ENCODE measurements around the gene RIPK1. TPM values are rescaled to one million over a fixed set of nuclear protein-coding genes. Genes with fewer than 3 reads are reported as not detected.

The RIPK1 gene
- total RNA-seq, 1 experiment from 2014 or later = 20.2 TPM

DNA sequence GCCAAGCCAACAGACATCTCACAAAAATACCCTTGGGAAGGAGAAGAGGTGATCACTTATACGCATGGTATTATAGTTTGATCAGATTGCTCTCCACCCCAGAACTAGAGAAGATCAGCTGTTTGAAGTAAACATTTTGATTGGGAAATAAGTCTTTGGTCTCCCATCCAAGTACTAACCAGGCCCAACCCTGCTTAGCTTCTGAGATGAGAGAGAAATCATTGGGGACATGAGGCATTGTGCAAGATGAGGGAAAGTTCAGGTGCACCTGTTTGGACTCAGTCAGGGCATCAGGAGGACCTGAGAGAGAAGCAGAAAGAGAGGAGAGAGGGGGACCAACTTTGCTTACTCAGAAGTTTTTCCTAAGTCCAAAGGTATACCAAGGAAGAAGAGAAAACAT is 11.4 kb downstream of the RIPK1 start:
- DNase-seq (ENCODE audit: low read depth in 1 of 2, low spot score in 2 of 2) = no peak
- Histone ChIP-seq H3K27ac (no peak overlapping the region), H3K4me1 (replicated peaks) (peaks cover 16% of the 10 kb centered on the region), H3K36me3 (peaks cover 72% of the 10 kb centered on the region), H3K9me3 (replicated peaks) (no peaks in the 10 kb centered on the region), H3K27me3 (replicated peaks) (no peaks in the 10 kb centered on the region), H3K4me3 (no peak overlapping the region)

DNA sequence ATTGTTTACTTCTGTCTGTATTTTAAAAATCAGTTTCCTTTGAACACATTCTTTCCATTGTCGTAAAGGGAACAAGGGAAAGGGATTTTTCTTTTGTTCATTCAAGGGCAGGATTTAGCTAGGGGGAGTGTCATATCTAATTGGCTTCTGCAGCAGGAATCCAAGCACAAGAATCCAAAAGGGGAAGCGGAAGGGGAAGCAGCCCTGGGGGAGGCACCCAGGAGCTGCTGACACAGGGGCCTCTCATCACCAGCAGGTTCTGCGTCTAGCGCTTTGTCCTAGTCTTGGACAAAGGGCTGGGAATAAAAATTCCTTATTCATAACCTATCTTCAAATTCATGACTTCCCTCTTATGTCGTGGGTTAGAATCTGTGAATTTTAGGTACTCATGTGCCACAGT is 13.7 kb downstream of the RIPK1 start:
- Histone ChIP-seq H3K4me3 (no peak overlapping the region), H3K9me3 (replicated peaks) (no peaks in the 10 kb centered on the region), H3K36me3 (peaks cover 90% of the 10 kb centered on the region), H3K27ac (no peak overlapping the region), H3K27me3 (replicated peaks) (no peaks in the 10 kb centered on the region), H3K4me1 (replicated peaks) (no peaks in the 10 kb centered on the region)
- no peak for DNase-seq (ENCODE audit: low read depth in 1 of 2, low spot score in 2 of 2)

DNA sequence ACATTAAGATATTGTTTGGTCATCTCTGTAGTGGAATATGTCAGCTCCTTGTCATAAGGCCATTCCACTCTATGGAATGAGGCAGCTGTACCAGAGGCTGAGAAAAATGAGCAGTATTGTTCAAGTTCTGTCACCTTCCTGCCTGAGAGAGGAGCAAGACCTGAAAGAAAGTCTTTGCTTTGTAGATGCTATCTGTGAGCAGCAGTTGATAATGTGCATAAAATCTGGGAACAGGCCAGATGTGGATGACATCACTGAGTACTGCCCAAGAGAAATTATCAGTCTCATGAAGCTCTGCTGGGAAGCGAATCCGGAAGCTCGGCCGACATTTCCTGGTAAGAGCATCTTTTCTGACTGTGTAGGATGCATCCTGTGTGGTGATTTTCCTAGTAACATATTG is 16.8 kb downstream of the RIPK1 start:
- DNase-seq (ENCODE audit: low read depth in 1 of 2, low spot score in 2 of 2) = no peak
- H3K4me1 ChIP-seq (replicated peaks) = no peaks in the 10 kb centered on the region
- H3K4me3 ChIP-seq = no peak overlapping the region
- H3K36me3 ChIP-seq = peaks cover 88% of the 10 kb centered on the region
- no peaks in the 10 kb centered on the region for H3K27me3 ChIP-seq (replicated peaks)
- H3K27ac ChIP-seq = no peak overlapping the region
- H3K9me3 ChIP-seq (replicated peaks) = no peaks in the 10 kb centered on the region

DNA sequence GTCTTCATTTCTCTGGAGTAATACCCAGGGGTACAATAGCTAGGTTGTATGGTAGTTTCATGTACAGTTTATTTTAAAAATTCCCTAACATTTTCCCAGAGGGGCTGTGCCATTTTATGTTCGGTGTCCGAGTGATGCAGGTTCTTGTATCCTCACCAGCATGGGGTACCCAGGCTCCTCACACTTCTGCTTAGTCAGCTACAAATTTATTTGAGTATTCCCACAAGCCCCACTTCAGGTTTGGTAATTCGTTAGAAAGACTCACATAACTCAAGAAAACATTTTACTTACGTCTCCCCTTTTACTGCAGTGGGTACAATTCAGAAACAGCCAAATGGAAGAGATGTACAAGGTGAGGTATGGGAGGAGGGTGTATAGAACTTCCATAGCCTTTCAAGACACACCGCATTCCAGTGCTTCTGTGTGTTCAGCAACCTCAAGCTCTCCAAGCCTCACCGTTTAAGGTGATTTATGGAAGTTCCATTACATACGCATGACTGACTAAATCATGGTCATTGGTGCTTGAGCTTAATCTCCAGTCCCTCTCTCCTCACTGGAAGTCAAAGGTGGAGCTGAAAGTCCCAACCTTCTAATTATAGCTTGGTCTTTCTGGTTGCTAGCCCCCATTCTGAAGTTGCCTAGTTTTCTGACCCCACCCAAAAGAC is 18.1 kb downstream of the RIPK1 start:
- H3K27ac ChIP-seq = no peak overlapping the region
- DNase-seq (ENCODE audit: low read depth in 1 of 2, low spot score in 2 of 2) = no peak
- H3K36me3 ChIP-seq = peaks cover 78% of the 10 kb centered on the region
- no peak overlapping the region for H3K4me3 ChIP-seq
- no peaks in the 10 kb centered on the region for H3K27me3 ChIP-seq (replicated peaks)
- H3K4me1 ChIP-seq (replicated peaks) = no peaks in the 10 kb centered on the region
- H3K9me3 ChIP-seq (replicated peaks) = no peaks in the 10 kb centered on the region

DNA sequence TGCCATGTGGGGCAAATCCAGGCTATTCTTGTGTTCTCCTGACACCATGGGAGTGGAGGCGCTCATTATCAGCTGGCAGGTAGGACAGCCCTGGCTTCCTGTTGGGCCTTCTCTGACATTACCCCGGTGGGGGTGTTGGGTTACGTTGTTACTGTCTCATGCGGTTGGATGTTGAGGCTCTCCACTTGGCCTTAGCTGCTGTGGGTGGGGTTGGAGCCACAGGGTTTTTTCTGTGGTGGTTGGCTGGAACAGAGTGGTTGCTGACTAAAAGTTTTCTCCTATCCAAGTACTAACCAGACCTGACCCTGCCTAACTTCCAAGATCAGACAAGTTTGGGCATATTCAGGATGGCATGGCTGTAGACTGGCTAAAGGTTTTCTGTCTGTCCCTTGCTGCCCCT is 20.2 kb downstream of the RIPK1 start:
- Histone ChIP-seq H3K4me1 (replicated peaks) (no peaks in the 10 kb centered on the region), H3K27ac (no peak overlapping the region), H3K27me3 (replicated peaks) (no peaks in the 10 kb centered on the region), H3K36me3 (peaks cover 61% of the 10 kb centered on the region), H3K4me3 (no peak overlapping the region), H3K9me3 (replicated peaks) (no peaks in the 10 kb centered on the region)
- no peak for DNase-seq (ENCODE audit: low read depth in 1 of 2, low spot score in 2 of 2)

DNA sequence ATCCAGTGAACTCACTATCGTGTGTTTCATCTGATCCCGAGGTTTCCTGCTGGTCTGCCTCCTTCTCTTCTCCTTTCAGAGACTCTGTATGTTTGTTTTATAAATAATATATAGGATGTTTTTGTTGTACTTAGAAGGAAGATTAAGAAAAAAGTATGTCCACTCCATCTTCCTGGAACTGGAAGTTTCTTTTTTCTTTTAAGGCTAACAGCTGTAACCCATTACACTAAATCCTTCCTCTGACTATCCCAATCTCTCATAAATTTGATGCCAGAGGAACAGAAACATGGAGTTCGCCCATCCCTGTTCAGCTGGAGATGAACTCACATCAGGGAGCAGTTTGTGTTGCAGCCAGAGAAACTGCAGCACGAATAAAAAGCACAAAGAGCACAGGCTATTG is 20.7 kb downstream of the RIPK1 start:
- H3K27ac ChIP-seq = no peak overlapping the region
- no peaks in the 10 kb centered on the region for H3K4me1 ChIP-seq (replicated peaks)
- H3K9me3 ChIP-seq (replicated peaks) = no peaks in the 10 kb centered on the region
- no peak overlapping the region for H3K4me3 ChIP-seq
- no peaks in the 10 kb centered on the region for H3K27me3 ChIP-seq (replicated peaks)
- no peak for DNase-seq (ENCODE audit: low read depth in 1 of 2, low spot score in 2 of 2)
- peaks cover 56% of the 10 kb centered on the region for H3K36me3 ChIP-seq

DNA sequence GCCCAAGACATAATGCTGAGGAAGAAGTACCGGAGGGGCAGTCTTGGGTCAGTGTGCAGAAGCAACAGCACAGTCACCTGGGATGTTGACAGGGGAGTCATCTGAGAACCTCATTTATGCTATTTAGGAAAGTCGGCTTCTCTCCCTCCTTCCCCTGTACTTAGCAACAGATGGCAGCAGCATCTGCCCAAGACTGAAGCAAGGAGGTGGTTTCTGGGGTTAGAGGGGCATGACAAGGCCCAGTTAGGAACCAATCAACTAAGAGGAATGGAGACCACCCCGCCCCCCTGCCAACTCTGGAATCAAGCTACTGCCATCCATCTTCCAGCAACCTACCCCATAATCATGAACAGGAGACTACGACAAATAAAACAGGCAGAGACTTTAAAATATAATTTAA is 21.7 kb downstream of the RIPK1 start:
- peaks cover 47% of the 10 kb centered on the region for H3K36me3 ChIP-seq
- H3K27me3 ChIP-seq (replicated peaks) = no peaks in the 10 kb centered on the region
- H3K27ac ChIP-seq = no peak overlapping the region
- no peaks in the 10 kb centered on the region for H3K9me3 ChIP-seq (replicated peaks)
- no peak for DNase-seq (ENCODE audit: low read depth in 1 of 2, low spot score in 2 of 2)
- H3K4me1 ChIP-seq (replicated peaks) = no peaks in the 10 kb centered on the region
- no peak overlapping the region for H3K4me3 ChIP-seq

DNA sequence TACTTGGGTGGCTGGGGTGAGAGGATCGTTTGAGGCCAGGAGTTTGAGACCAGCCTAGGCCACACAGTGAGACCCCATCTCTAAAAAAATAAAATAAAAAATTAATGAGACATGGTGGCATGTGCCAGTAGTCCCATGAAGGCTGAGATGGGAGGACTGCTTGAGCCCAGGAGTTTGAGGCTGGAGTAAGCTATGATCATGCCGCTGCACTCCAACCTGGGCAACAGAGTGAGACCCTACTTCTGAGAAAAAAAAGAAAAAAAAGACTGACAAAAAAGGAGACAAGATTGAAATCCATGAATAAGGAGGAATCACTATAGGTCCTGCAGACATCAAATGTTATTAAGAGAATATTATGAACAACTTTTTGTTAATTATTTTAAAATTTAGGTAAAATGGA is 26.5 kb downstream of the RIPK1 start:
- no peaks in the 10 kb centered on the region for H3K9me3 ChIP-seq (replicated peaks)
- no peak for DNase-seq (ENCODE audit: low read depth in 1 of 2, low spot score in 2 of 2)
- H3K4me1 ChIP-seq (replicated peaks) = no peaks in the 10 kb centered on the region
- H3K4me3 ChIP-seq = no peak overlapping the region
- H3K27ac ChIP-seq = no peak overlapping the region
- no peaks in the 10 kb centered on the region for H3K27me3 ChIP-seq (replicated peaks)
- peaks cover 39% of the 10 kb centered on the region for H3K36me3 ChIP-seq

DNA sequence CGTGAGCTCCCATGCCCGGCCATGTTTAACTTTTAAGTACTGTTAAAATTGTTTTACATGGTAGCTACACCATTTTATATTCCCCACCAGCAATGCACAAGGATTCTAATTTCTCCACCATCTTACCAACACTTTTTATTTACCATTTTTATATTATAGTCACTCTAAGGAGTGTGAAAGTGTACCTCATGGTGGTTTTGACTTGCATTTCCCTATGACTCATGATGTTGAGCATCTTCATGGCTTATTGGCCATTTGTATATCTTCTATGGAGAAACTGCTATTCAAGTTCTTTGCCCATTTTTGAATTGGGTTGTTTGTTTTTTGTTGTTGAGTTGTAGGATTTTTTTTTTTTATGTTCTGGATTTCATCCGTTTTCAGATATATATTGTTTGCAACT is 34.6 kb downstream of the RIPK1 start:
- no peak overlapping the region for H3K27ac ChIP-seq
- H3K9me3 ChIP-seq (replicated peaks) = no peaks in the 10 kb centered on the region
- no peak overlapping the region for H3K4me3 ChIP-seq
- H3K36me3 ChIP-seq = peaks cover 63% of the 10 kb centered on the region
- 0 out of 2 replicates have a peak, but pooled peaks cover 2% of the 10 kb centered on the region for H3K4me1 ChIP-seq (replicated peaks)
- DNase-seq (ENCODE audit: low read depth in 1 of 2, low spot score in 2 of 2) = no peak
- H3K27me3 ChIP-seq (replicated peaks) = no peaks in the 10 kb centered on the region

DNA sequence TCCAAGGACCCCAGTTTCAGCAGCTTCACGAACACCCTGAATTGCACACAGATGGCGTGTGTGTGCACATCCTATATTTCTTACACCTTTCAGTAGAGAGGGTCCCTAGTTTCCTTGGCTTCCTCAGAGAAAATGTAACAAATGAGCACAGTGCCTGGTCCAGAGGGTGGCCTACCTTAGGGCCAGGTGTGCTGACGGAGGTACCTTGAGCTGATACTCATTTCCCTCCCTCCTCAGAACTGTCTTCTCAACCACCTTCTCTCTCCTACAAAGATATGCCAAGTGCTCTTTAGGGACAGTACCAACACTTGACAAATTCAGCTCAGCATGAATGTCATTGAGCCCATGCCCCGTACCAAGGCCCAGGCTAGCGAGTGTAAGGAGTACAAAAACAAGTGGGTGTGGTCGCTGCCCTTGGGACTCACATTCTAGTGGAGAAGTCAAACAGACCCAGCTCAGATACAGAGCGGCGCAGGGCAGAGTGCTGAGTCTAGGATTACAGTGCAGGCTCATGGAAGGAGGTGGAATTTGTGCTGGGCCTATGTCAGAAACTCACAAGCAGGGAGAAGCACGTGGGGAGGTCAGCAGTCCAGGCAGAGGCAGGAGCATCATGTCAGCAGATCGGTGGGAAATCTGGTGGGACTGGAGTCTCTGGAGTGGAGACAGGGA is 40.6 kb downstream of the RIPK1 start:
- no peak overlapping the region for H3K4me3 ChIP-seq
- no peak overlapping the region for H3K27ac ChIP-seq
- peaks cover 64% of the 10 kb centered on the region for H3K36me3 ChIP-seq
- DNase-seq (ENCODE audit: low read depth in 1 of 2, low spot score in 2 of 2) = peak in 1 of 2 experiments; percentile 32
- no peaks in the 10 kb centered on the region for H3K27me3 ChIP-seq (replicated peaks)
- no peaks in the 10 kb centered on the region for H3K9me3 ChIP-seq (replicated peaks)
- no peaks in the 10 kb centered on the region for H3K4me1 ChIP-seq (replicated peaks)

DNA sequence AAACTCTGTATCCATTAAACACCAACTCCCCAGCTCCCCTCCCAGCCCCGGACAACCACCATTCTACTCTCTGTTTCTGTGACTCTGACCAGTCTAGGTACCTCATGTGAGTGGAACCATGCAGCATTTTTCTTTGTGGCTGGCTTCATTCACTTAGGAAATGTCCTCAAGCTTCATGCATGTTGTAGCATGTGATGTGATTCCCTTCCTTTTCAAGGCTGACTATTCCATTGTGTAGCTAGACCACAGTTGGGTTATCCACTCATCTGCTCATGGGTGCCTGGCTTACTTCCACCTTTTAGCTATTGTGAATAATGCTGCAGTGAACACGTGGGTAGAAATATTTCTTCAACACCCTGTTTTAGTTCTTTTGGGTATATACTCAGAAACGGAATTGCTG is 41.5 kb downstream of the RIPK1 start:
- peak in 1 of 2 experiments; percentile 5 for DNase-seq (ENCODE audit: low read depth in 1 of 2, low spot score in 2 of 2)
- Histone ChIP-seq H3K4me1 (replicated peaks) (no peaks in the 10 kb centered on the region), H3K27ac (no peak overlapping the region), H3K27me3 (replicated peaks) (no peaks in the 10 kb centered on the region), H3K4me3 (no peak overlapping the region), H3K36me3 (peaks cover 63% of the 10 kb centered on the region), H3K9me3 (replicated peaks) (no peaks in the 10 kb centered on the region)

DNA sequence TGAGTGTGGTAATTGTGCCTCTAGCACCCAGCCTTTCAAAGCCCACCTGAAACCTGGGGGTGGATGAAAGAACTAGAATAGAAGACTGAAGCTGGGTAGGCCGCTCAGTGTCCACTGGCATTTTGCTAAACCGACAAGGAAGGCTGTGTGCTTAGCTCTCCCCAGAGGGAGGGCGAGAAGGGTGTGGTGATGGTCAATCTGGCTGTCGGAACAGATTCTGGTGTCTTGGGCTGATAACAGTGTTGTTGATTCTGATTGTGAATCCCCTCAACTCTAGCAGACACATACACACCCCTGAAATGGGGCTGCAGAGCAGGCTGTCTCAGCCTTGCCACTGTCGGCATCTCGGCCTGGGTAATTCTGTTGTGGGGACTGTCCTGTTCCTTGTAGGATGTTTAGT is 46.1 kb downstream of the RIPK1 start:
- no peak for DNase-seq (ENCODE audit: low read depth in 1 of 2, low spot score in 2 of 2)
- no peaks in the 10 kb centered on the region for H3K9me3 ChIP-seq (replicated peaks)
- peaks cover 40% of the 10 kb centered on the region for H3K36me3 ChIP-seq
- H3K4me3 ChIP-seq = no peak overlapping the region
- no peak overlapping the region for H3K27ac ChIP-seq
- no peaks in the 10 kb centered on the region for H3K27me3 ChIP-seq (replicated peaks)
- peaks cover 14% of the 10 kb centered on the region for H3K4me1 ChIP-seq (replicated peaks)

DNA sequence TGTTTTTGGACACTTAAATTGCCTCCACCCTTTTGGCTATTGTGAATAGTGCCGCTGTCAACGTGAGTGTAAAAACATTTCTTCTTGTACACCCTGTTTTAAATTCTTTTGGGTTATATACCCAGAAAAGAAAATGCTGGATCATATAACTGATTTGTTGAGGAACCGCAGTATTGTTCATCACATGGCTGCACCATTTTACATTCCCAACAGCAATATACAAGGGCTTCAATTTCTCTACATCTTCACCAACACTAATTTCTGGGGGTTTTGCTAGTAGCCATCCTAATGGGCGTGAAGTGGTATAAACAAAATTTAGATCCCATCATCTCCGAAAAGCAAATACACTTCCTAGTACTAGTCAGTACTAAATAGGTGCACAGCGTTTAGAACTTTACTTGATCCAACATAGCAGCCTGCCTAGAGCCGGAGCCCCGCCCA is 49.6 kb downstream of the RIPK1 start:
- Histone ChIP-seq H3K27me3 (replicated peaks) (no peaks in the 10 kb centered on the region), H3K4me1 (replicated peaks) (peaks cover 16% of the 10 kb centered on the region), H3K4me3 (peak overlapping the region; percentile 90), H3K27ac (peak overlapping the region; percentile 74), H3K9me3 (replicated peaks) (no peaks in the 10 kb centered on the region), H3K36me3 (peaks cover 19% of the 10 kb centered on the region)
- DNase-seq (ENCODE audit: low read depth in 1 of 2, low spot score in 2 of 2) = no peak

DNA sequence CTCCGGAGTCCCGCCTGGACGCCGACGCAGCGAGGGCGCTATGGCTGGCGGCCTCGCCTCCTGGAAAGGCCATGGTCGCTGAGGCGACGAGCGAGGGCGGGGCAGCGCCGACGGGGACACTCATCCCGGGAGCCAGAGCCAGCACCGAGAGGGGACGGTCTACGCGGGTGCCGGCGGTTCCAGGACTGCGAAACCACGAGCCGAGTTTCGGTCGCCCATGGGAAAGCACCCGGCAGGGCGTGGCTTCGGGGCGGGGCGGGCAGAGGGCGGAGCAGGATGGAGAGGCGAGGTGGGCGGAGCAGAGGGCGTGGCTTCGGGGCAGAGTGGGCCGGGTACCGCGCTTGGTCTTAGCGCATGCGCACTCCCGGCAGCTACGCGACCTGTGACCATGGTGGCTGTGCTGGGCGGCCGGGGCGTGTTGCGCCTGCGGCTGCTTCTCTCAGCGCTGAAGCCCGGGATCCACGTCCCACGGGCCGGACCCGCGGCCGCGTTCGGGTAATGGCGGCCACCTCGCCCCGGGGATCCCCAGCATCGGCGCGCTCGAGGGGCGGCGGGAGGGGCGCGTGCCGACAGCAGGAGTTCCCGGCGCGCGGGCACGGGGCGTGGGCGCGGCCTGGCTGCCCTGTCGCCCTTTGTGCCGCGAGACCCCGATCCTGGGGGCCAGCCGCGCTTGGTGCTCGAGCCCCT is 50.2 kb downstream of the RIPK1 start, which contains the start of gene BPHL:
Gene BPHL, plus strand, starts transcription at position 359 of the 687 bp plus-strand sequence. Its CDS starts 30 bp downstream, at position 389.
- peak within 1 kb of the TSS; percentile 74 for H3K27ac ChIP-seq
- DNase-seq (ENCODE audit: low read depth in 1 of 2, low spot score in 2 of 2) = peak; percentile 96 to 98

More for the DNA sequence above, 50.2 kb downstream of the RIPK1 start, which contains the start of gene BPHL:
- peak within 1 kb of the TSS; percentile 90 for H3K4me3 ChIP-seq
- H3K27me3 ChIP-seq (replicated peaks) = no peaks in the 10 kb centered on the region
- H3K9me3 ChIP-seq (replicated peaks) = no peaks in the 10 kb centered on the region
- peaks cover 13% of the 10 kb centered on the region for H3K36me3 ChIP-seq
- H3K4me1 ChIP-seq (replicated peaks) = peaks cover 16% of the 10 kb centered on the region

Data from SJSA1 (cell line).